Measurements from ENCODE around the gene ATP9A. TPM values are rescaled to one million over a fixed set of nuclear protein-coding genes. Genes with fewer than 3 reads are reported as not detected.

Gene ATP9A
- polyA plus RNA-seq, 1 donor from 2014 or later = 56.1 TPM

- H3K27me3 ChIP-seq (ENCODE audit: insufficient read depth, low read depth, low read length) = peaks cover 25% of the 10 kb centered on the region
- H3K27ac ChIP-seq (ENCODE audit: low read length) = no peak overlapping the region
- H3F3A ChIP-seq (ENCODE audit: insufficient read depth, low read length, poor library complexity, severe bottlenecking) = no peaks in the 10 kb centered on the region
- no peak overlapping the region for H3K9ac ChIP-seq (ENCODE audit: low read length)
- no peaks in the 10 kb centered on the region for H3K36me3 ChIP-seq (ENCODE audit: insufficient read depth, low read length)
- TF ChIP-seq RAD21 (conservative IDR thresholded peaks at IDR 0.05) = no peak
- no peak for TF ChIP-seq POLR2AphosphoS5 (IDR thresholded peaks at IDR 0.05)
- TF ChIP-seq, protein P1, sequence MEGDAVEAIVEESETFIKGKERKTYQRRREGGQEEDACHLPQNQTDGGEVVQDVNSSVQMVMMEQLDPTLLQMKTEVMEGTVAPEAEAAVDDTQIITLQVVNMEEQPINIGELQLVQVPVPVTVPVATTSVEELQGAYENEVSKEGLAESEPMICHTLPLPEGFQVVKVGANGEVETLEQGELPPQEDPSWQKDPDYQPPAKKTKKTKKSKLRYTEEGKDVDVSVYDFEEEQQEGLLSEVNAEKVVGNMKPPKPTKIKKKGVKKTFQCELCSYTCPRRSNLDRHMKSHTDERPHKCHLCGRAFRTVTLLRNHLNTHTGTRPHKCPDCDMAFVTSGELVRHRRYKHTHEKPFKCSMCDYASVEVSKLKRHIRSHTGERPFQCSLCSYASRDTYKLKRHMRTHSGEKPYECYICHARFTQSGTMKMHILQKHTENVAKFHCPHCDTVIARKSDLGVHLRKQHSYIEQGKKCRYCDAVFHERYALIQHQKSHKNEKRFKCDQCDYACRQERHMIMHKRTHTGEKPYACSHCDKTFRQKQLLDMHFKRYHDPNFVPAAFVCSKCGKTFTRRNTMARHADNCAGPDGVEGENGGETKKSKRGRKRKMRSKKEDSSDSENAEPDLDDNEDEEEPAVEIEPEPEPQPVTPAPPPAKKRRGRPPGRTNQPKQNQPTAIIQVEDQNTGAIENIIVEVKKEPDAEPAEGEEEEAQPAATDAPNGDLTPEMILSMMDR (IDR thresholded peaks at IDR 0.05; ENCODE audit: poor library complexity, severe bottlenecking) = no peak
- TF ChIP-seq, protein P2, sequence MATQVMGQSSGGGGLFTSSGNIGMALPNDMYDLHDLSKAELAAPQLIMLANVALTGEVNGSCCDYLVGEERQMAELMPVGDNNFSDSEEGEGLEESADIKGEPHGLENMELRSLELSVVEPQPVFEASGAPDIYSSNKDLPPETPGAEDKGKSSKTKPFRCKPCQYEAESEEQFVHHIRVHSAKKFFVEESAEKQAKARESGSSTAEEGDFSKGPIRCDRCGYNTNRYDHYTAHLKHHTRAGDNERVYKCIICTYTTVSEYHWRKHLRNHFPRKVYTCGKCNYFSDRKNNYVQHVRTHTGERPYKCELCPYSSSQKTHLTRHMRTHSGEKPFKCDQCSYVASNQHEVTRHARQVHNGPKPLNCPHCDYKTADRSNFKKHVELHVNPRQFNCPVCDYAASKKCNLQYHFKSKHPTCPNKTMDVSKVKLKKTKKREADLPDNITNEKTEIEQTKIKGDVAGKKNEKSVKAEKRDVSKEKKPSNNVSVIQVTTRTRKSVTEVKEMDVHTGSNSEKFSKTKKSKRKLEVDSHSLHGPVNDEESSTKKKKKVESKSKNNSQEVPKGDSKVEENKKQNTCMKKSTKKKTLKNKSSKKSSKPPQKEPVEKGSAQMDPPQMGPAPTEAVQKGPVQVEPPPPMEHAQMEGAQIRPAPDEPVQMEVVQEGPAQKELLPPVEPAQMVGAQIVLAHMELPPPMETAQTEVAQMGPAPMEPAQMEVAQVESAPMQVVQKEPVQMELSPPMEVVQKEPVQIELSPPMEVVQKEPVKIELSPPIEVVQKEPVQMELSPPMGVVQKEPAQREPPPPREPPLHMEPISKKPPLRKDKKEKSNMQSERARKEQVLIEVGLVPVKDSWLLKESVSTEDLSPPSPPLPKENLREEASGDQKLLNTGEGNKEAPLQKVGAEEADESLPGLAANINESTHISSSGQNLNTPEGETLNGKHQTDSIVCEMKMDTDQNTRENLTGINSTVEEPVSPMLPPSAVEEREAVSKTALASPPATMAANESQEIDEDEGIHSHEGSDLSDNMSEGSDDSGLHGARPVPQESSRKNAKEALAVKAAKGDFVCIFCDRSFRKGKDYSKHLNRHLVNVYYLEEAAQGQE (IDR thresholded peaks at IDR 0.05; ENCODE audit: borderline replicate concordance) = no peak
- TF ChIP-seq SMC3 (conservative IDR thresholded peaks at IDR 0.05; ENCODE audit: poor library complexity) = no peak
- no peak for TF ChIP-seq EZH2 (IDR thresholded peaks at IDR 0.05; ENCODE audit: borderline replicate concordance, insufficient read depth, low read length, poor library complexity, severe bottlenecking)
- H3K4me3 ChIP-seq (ENCODE audit: low read length) = no peak overlapping the region
- H3K4me2 ChIP-seq (ENCODE audit: low read length) = no peak overlapping the region
- no peak overlapping the region for H2AFZ ChIP-seq (ENCODE audit: low read depth, low read length)
- H3K9me3 ChIP-seq (ENCODE audit: low read length) = no peaks in the 10 kb centered on the region
- no peaks in the 10 kb centered on the region for H4K20me1 ChIP-seq (ENCODE audit: insufficient read depth)
- no peaks in the 10 kb centered on the region for H3K79me2 ChIP-seq (replicated peaks; ENCODE audit: insufficient read depth, low read length)
- H3K9me2 ChIP-seq (ENCODE audit: insufficient read depth, low read length) = no peaks in the 10 kb centered on the region
Measured at GRCh38 chr20:51804754-51805153, 36.6 kb upstream of the ATP9A start.

GRCh38 chr20:51803148-51803854 lies 35.1 kb upstream of the ATP9A start:
- Histone ChIP-seq H3K9ac (ENCODE audit: low read length) (no peak overlapping the region), H3K4me2 (ENCODE audit: low read length) (no peak overlapping the region)
- TF ChIP-seq TAF1 (IDR thresholded peaks at IDR 0.05; ENCODE audit: low read depth) (no peak), RAD21 (conservative IDR thresholded peaks at IDR 0.05) (no peak), EZH2 (IDR thresholded peaks at IDR 0.05; ENCODE audit: borderline replicate concordance, insufficient read depth, low read length, poor library complexity, severe bottlenecking) (no peak), EP300 (conservative IDR thresholded peaks at IDR 0.05; ENCODE audit: poor library complexity, severe bottlenecking) (no peak)
- TF ChIP-seq, protein P1 (IDR thresholded peaks at IDR 0.05; ENCODE audit: poor library complexity, severe bottlenecking) = no peak

More at GRCh38 chr20:51803148-51803854, 35.1 kb upstream of the ATP9A start:
- Histone ChIP-seq H3K9me3 (ENCODE audit: low read length) (no peaks in the 10 kb centered on the region), H3F3A (ENCODE audit: insufficient read depth, low read length, poor library complexity, severe bottlenecking) (no peaks in the 10 kb centered on the region), H3K9me2 (ENCODE audit: insufficient read depth, low read length) (no peaks in the 10 kb centered on the region), H2AFZ (ENCODE audit: low read depth, low read length) (no peak overlapping the region), H3K27ac (ENCODE audit: low read length) (no peak overlapping the region), H3K79me2 (replicated peaks; ENCODE audit: insufficient read depth, low read length) (peaks cover 9% of the 10 kb centered on the region), H3K36me3 (ENCODE audit: insufficient read depth, low read length) (no peaks in the 10 kb centered on the region), H4K20me1 (ENCODE audit: insufficient read depth) (no peaks in the 10 kb centered on the region), H3K4me3 (ENCODE audit: low read length) (no peak overlapping the region), H3K27me3 (ENCODE audit: insufficient read depth, low read depth, low read length) (peaks cover 25% of the 10 kb centered on the region)

Data from neural cell (in vitro differentiated cells).